LNCAP (cell line): ENCODE results near the gene COL17A1.

Source experiments
- TF ChIP-seq, protein P1 (sequence below): fragments of 450-650 bp; IDR thresholded peaks from 2 replicates; pipeline ENCODE4 v1.5.1; 2017; ENCODE audit warnings: mild to moderate bottlenecking

The COL17A1 gene

GRCh38 chr10:103991393-103992128, 94.1 kb downstream of the COL17A1 start:
- TF ChIP-seq, protein P1, sequence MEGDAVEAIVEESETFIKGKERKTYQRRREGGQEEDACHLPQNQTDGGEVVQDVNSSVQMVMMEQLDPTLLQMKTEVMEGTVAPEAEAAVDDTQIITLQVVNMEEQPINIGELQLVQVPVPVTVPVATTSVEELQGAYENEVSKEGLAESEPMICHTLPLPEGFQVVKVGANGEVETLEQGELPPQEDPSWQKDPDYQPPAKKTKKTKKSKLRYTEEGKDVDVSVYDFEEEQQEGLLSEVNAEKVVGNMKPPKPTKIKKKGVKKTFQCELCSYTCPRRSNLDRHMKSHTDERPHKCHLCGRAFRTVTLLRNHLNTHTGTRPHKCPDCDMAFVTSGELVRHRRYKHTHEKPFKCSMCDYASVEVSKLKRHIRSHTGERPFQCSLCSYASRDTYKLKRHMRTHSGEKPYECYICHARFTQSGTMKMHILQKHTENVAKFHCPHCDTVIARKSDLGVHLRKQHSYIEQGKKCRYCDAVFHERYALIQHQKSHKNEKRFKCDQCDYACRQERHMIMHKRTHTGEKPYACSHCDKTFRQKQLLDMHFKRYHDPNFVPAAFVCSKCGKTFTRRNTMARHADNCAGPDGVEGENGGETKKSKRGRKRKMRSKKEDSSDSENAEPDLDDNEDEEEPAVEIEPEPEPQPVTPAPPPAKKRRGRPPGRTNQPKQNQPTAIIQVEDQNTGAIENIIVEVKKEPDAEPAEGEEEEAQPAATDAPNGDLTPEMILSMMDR, result no peak

DNA sequence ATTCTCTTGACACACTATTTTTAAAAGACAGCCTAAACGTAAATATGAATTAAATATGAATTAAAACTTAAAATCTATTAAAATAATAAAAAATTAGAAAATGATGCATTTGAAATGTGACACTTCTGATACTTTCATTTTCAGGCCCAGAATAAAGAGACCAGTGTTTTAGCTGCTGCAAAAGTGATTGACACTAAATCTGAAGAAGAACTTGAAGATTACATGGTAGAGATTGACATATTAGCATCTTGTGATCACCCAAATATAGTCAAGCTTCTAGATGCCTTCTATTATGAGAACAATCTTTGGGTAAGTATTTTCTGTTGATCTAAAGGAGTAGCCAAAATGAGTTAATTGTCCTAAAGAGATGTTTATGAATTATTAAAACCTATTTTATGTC, 95.1 kb downstream of the COL17A1 start:
- TF ChIP-seq, protein P1, result no peak

- TF ChIP-seq, protein P1, result no peak
These were observed 95.6 kb downstream of the COL17A1 start for GRCh38 chr10:103990121-103990520.

GRCh38 chr10:103986360-103986759, 99.3 kb downstream of the COL17A1 start:
- TF ChIP-seq, protein P1, result no peak

- TF ChIP-seq, protein P1, result no peak
These were observed 100.0 kb downstream of the COL17A1 start for GRCh38 chr10:103985726-103986125.

DNA sequence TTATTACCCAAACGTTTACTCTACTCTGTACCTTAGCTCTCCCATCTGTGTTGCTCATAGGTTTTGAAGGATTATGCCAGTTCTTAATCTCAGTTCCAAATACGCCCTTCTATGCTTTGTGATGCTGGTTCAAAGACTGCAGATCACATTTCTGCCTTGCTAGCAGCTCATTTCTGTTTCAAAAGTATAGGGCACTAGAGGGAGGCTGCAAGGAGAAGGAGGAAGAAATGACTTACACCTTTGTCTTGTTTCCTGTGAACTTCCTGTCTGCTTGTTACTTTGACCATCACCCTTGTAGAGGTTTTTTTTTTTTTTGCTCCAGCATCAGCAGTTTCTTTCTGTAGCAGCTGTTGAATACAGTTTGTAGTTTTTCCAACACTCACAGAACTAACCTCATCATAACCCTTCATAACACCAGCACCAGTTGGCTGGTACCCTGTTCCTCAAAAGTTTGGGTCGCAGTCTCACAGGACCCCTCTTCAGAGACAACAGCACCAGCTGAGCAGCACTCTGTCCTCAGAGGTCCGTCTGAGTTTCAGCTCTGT, 102.2 kb downstream of the COL17A1 start:
- TF ChIP-seq, protein P1, result no peak

DNA sequence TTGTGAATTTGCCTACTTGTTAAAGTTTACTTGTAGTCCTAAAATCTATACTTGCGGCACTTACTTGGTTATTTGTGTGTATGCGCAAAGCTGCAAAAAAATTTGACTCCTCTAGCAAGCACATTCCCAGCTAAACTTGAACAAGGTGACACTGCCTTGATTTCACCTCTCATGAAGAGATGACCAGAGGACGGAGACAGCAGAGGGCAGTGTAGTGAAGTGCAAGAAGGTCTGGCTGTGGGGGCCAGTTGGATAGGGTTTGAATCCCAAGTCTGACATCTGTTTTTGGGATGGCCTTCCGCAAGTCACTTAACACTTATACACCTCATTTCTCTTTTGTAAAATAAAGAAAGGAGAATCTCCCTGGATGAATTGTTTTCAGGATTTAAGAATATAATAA, 103.0 kb downstream of the COL17A1 start:
- TF ChIP-seq, protein P1, result peak; percentile 38; the same call in 1 of the 2 replicates
